PFSK-1 (cell line): ENCODE results near the gene FUT1.

Source experiments
- FOXP2 ChIP-seq: optimal IDR thresholded peaks from 2 replicates; pipeline ENCODE3; 2011; ENCODE audit warnings: borderline replicate concordance, control low read depth, inconsistent platforms; ENCODE audit not compliant: insufficient read depth; ENCODE audit errors: extremely low read length, extremely low read depth
- POLR2AphosphoS5 ChIP-seq: IDR thresholded peaks from 2 replicates; pipeline ENCODE4 v1.6.1; 2012; ENCODE audit warnings: low read depth, mild to moderate bottlenecking, control low read depth, low read length, moderate library complexity
- SIN3A ChIP-seq: IDR thresholded peaks from 2 replicates; pipeline ENCODE4 v1.6.1; 2012; ENCODE audit warnings: mild to moderate bottlenecking, low read length, moderate library complexity, borderline replicate concordance; ENCODE audit not compliant: insufficient read depth
- TAF1 ChIP-seq: IDR thresholded peaks from 2 replicates; pipeline ENCODE4 v1.6.1; 2012; ENCODE audit warnings: low read length, control low read depth, borderline replicate concordance; ENCODE audit not compliant: insufficient read depth
- TF ChIP-seq, protein P1 (sequence below), 2 experiments: IDR thresholded peaks; 2 replicates each; pipeline versions ENCODE4 v1.6.1 to v1.8.0; 2011 to 2012; ENCODE audit warnings: low read depth in 2 of 2, low read length in 2 of 2, control low read depth in 1 of 2, inconsistent platforms in 1 of 2, mild to moderate bottlenecking in 1 of 2, moderate library complexity in 1 of 2; ENCODE audit not compliant: insufficient read depth in 1 of 2

FUT1 gene

DNA sequence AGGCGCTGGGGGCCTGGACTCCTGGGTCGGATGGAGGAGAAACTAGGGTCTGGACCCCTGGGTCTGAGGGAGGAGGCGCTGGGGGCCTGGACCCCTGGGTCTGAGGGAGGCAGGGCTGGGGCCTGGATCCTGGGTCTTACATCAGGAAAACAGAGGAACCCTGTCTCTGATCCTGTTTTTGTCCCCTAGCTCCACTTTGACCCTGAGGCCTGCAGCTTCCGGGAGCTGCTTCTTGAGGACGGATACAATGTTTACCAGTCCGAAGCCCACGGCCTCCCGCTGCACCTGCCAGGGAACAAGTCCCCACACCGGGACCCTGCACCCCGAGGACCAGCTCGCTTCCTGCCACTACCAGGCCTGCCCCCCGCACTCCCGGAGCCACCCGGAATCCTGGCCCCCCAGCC is 5.3 kb upstream of the FUT1 start:
- TF ChIP-seq TAF1 = no peak

DNA sequence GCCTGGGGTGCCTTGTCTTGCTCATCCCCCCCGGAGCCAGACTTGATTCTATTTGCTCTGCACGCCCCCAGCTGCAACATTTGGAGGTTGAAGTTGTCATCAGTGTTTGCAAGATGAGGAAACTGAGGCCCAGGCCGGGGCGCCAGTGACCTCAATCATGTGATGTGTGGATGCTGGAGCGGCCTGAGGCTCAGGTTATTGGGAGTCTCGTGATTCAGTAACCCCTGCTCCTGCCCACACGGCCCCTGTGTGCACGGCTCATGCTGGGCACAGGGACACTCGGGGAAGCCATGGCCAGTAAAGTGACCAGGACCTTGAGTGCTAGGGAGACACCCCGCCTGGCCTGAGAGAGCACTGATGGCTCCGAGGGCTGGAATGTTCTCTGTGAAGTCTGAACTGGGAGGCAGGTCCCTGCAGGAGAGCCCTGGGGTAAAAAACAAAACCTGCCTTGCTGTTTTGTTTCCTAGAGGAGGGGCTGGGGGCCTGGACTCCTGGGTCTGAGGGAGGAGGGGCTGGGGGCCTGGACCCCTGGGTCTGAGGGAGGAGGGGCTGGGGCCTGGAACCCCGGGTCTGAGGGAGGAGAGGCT is 4.7 kb upstream of the FUT1 start:
- TF ChIP-seq POLR2AphosphoS5 (no peak), FOXP2 (no peak), SIN3A (no peak), TAF1 (no peak)
- TF ChIP-seq, protein P1, sequence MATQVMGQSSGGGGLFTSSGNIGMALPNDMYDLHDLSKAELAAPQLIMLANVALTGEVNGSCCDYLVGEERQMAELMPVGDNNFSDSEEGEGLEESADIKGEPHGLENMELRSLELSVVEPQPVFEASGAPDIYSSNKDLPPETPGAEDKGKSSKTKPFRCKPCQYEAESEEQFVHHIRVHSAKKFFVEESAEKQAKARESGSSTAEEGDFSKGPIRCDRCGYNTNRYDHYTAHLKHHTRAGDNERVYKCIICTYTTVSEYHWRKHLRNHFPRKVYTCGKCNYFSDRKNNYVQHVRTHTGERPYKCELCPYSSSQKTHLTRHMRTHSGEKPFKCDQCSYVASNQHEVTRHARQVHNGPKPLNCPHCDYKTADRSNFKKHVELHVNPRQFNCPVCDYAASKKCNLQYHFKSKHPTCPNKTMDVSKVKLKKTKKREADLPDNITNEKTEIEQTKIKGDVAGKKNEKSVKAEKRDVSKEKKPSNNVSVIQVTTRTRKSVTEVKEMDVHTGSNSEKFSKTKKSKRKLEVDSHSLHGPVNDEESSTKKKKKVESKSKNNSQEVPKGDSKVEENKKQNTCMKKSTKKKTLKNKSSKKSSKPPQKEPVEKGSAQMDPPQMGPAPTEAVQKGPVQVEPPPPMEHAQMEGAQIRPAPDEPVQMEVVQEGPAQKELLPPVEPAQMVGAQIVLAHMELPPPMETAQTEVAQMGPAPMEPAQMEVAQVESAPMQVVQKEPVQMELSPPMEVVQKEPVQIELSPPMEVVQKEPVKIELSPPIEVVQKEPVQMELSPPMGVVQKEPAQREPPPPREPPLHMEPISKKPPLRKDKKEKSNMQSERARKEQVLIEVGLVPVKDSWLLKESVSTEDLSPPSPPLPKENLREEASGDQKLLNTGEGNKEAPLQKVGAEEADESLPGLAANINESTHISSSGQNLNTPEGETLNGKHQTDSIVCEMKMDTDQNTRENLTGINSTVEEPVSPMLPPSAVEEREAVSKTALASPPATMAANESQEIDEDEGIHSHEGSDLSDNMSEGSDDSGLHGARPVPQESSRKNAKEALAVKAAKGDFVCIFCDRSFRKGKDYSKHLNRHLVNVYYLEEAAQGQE (IDR thresholded peaks at IDR 0.05; ENCODE audit: insufficient read depth in 1 of 2, low read depth in 2 of 2, low read length in 2 of 2) = no peak

DNA sequence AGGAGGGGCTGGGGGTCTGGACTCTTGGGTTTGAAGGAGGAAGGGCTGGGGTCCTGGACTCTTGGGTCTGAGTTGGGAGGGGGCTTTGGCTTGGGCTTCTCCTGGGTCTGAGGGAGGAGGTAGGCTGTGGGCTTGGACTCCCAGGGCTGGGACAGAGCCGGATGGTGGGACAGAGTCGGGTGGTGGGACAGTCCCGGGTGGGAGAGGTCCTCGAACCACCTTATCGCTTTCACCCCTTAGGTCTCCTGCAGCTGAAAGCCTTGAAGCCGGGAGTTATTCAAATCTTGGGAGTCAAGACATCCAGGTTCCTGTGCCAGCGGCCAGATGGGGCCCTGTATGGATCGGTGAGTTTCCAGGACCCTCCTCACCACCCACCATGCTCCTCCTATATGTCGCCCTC is 4.2 kb upstream of the FUT1 start:
- no peak for TF ChIP-seq TAF1
- TF ChIP-seq SIN3A = no peak
- TF ChIP-seq, protein P1 (IDR thresholded peaks at IDR 0.05; ENCODE audit: insufficient read depth in 1 of 2, low read depth in 2 of 2, low read length in 2 of 2) = no peak
- TF ChIP-seq FOXP2 = no peak
- TF ChIP-seq POLR2AphosphoS5 = no peak

DNA sequence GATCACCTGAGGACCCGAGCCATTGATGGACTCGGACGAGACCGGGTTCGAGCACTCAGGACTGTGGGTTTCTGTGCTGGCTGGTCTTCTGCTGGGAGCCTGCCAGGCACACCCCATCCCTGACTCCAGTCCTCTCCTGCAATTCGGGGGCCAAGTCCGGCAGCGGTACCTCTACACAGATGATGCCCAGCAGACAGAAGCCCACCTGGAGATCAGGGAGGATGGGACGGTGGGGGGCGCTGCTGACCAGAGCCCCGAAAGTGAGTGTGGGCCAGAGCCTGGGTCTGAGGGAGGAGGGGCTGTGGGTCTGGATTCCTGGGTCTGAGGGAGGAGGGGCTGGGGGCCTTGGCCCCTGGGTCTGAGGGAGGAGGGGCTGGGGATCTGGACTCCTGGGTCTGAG is 3.8 kb upstream of the FUT1 start:
- TF ChIP-seq POLR2AphosphoS5 = no peak
- TF ChIP-seq SIN3A = no peak
- no peak for TF ChIP-seq FOXP2
- no peak for TF ChIP-seq TAF1
- TF ChIP-seq, protein P1 (IDR thresholded peaks at IDR 0.05; ENCODE audit: insufficient read depth in 1 of 2, low read depth in 2 of 2, low read length in 2 of 2) = no peak

DNA sequence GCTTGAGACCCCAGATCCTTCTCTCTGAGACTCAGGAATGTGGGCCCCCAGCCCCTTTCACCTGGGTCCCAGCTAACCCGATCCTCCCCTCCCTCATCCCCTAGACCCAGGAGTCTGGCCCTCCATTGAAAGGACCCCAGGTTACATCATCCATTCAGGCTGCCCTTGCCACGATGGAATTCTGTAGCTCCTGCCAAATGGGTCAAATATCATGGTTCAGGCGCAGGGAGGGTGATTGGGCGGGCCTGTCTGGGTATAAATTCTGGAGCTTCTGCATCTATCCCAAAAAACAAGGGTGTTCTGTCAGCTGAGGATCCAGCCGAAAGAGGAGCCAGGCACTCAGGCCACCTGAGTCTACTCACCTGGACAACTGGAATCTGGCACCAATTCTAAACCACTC is 3.3 kb upstream of the FUT1 start:
- TF ChIP-seq, protein P1 (IDR thresholded peaks at IDR 0.05; ENCODE audit: insufficient read depth in 1 of 2, low read depth in 2 of 2, low read length in 2 of 2) = no peak
- TF ChIP-seq TAF1 (no peak), FOXP2 (no peak), SIN3A (no peak), POLR2AphosphoS5 (no peak)
